Neural progenitor cell (in vitro differentiated cells): Measurements from ENCODE around the gene KCNJ15.

Experiments
- CTCF ChIP-seq: fragments of 200-600 bp; sonication (generic); IDR thresholded peaks from 2 replicates; pipeline ENCODE4 v1.5.1; 2017; ENCODE audit warnings: antibody characterized with exemption, mild to moderate bottlenecking
- EZH2 ChIP-seq: fragments of 200-600 bp; sonication (generic); IDR thresholded peaks from 2 replicates; pipeline ENCODE4 v1.6.1; 2017; ENCODE audit warnings: antibody characterized with exemption, mild to moderate bottlenecking, moderate library complexity
- EZH2phosphoT487 ChIP-seq: fragments of 200-600 bp; sonication (generic); IDR thresholded peaks from 2 replicates; pipeline ENCODE4 v1.6.1; 2017; ENCODE audit warnings: antibody characterized with exemption

GRCh38 chr21:38354231-38354630 is 97.4 kb downstream of the KCNJ15 start:
- TF ChIP-seq CTCF (no peak), EZH2phosphoT487 (no peak), EZH2 (no peak)
